Stomach (tissue), 9 donors: ENCODE data around the gene EFNA3. TPM values are rescaled to one million over a fixed set of nuclear protein-coding genes. Genes with fewer than 3 reads are reported as not detected.
A peak's percentile ranks its signal among the peaks of the same experiment; 100 is the strongest.

Experiments used
- DNase-seq, 2 donors: peaks; one replicate each; pipeline versions ENCODE4 v3.0.0 to v3.0.0-alpha.2; 2013 to 2019
- H3K27ac ChIP-seq, 5 donors: fragments of 200-600 bp in 4 of 5; sonication (generic) in 4 of 5; one replicate each; pipeline ENCODE4 v1.5.1; 2013 to 2019; ENCODE audit warnings: mild to moderate bottlenecking in 1 of 5, moderate library complexity in 1 of 5
- H3K27me3 ChIP-seq, 3 donors: fragments of 200-600 bp; sonication (generic); one replicate each; pipeline ENCODE4 v1.5.1; 2017 to 2019; ENCODE audit warnings: mixed run types in 1 of 3
- H3K36me3 ChIP-seq, 4 donors: fragments of 200-600 bp; sonication (generic); 1 replicate in 3 of 4; 2 replicates in 1 of 4; pipeline ENCODE4 v1.5.1; 2016 to 2019
- H3K4me1 ChIP-seq, 4 donors: fragments of 200-600 bp; sonication (generic); one replicate each; pipeline ENCODE4 v1.5.1; 2016 to 2019
- H3K4me3 ChIP-seq, 4 donors: fragments of 200-600 bp; sonication (generic) in 3 of 4; one replicate each; pipeline ENCODE4 v1.5.1; 2016 to 2019; ENCODE audit warnings: mild to moderate bottlenecking in 1 of 4
- H3K9me3 ChIP-seq, 4 donors: fragments of 200-600 bp; sonication (generic); one replicate each; pipeline ENCODE4 v1.5.1; 2016 to 2019
- CTCF ChIP-seq, 7 experiments: fragments of 450-650 bp in 4 of 7; fragments of 200-600 bp in 3 of 7; sonication (generic) in 3 of 7; IDR thresholded peaks; one replicate each; pipeline ENCODE4 v1.5.1; 2016 to 2019; ENCODE audit warnings: antibody characterized with exemption in 7 of 7, control low read depth in 2 of 7, mild to moderate bottlenecking in 1 of 7
- POLR2A ChIP-seq, 4 donors: fragments of 450-650 bp; IDR thresholded peaks; one replicate each; pipeline ENCODE4 v1.6.1; 2016; ENCODE audit warnings: antibody characterized with exemption in 4 of 4, control low read depth in 2 of 4, mild to moderate bottlenecking in 1 of 4, moderate library complexity in 1 of 4
- POLR2AphosphoS5 ChIP-seq, 3 donors: sonication (generic); formaldehyde crosslinking; IDR thresholded peaks; one replicate each; pipeline ENCODE4 v1.6.1; 2016; ENCODE audit warnings: antibody characterized with exemption in 3 of 3
- WGBS, 5 donors: extraction: QIAGEN DNeasy Blood & Tissue Kit in 3 of 5; methylation state at CpG; one replicate each; pipeline versions ENCODE4 v1.1.5 to v1.1.7; 2013 to 2018; 5-methylcytosine and 5-hydroxymethylcytosine counted together
- intact Hi-C: fragments of 100-400 bp; cut with DNase I; formaldehyde crosslinking; loops from one replicate; pipeline ENCODE4 v1.15.1; 2023; ENCODE audit warnings: low total_unique reads
- polyA plus RNA-seq, 3 donors: library from polyadenylated mRNA; stranded (reverse); fragments of 200-250 nt; gene quantifications; one replicate each; pipeline ENCODE4 v1.2.3, GENCODE V29; 2013
- small RNA-seq, 4 donors: library from RNA; depleted of rRNA; stranded (forward); fragments of <200 nt; gene quantifications; one replicate each; pipeline ENCODE3, GENCODE V24; 2016
- total RNA-seq, 5 donors: library from RNA; depleted of rRNA; stranded (reverse); fragments of >200 nt; gene quantifications; one replicate each; pipeline versions ENCODE4 v1.1.0 to v1.2.3, GENCODE V29; 2014 to 2016
- donor health status: healthy with polysubstance abuse.
- donor health status: Bipolar disorder and iron deficiency.
- donor health status: healthy.

EFNA3 gene
- total and polyA plus RNA-seq, 8 donors: 0.76 to 4.9 (median 1.5) TPM; not detected in 5

GRCh38 chr1:155136748-155137147 lies 58.1 kb downstream of the EFNA3 start:
- H3K36me3 ChIP-seq: peaks cover 25 to 43% (median 43%) of the 10 kb centered on the region in 4 donors
- H3K27ac ChIP-seq: peak overlapping the region; percentile 74 to 100 (median 98)
- intact Hi-C loops: no loop called here
- 13 to 31% (median 26%) methylated on average over 6 of the region's 6 CpGs for WGBS, 5 donors
- H3K9me3 ChIP-seq: no peaks in the 10 kb centered on the region
- H3K27me3 ChIP-seq: no peaks in the 10 kb centered on the region
- H3K4me1 ChIP-seq: peaks cover 35 to 74% (median 74%) of the 10 kb centered on the region in 4 donors
- peak in 1 of 2 donors; percentile 38 for DNase-seq
- H3K4me3 ChIP-seq: peak overlapping the region; percentile 63 to 71 (median 68)
- no peak for TF ChIP-seq CTCF (IDR thresholded peaks at IDR 0.05)
- peak in 1 of 3 donors; percentile 35 for TF ChIP-seq POLR2AphosphoS5 (IDR thresholded peaks at IDR 0.05)
- TF ChIP-seq POLR2A (IDR thresholded peaks at IDR 0.05): no peak

Small RNAs within 50 kb of the gene (small RNA-seq; reads per million reads assigned to genes)
- gene RF00019: 0 reads per million in 4 donors

Other genes with a start within 250 kb of the EFNA3 start
- gene KCNN3, start 208.6 kb upstream of the EFNA3 start, total RNA-seq: 10 to 100 TPM in 1 of 5 donors, 1 to 10 TPM in 4; 1.2 to 10.7 (median 3.5) TPM
- gene KCNN3, start 208.6 kb upstream of the EFNA3 start, polyA plus RNA-seq: under 1 TPM; 0.19 to 0.31 (median 0.25) TPM
- gene PMVK, start 142.1 kb upstream of the EFNA3 start, total RNA-seq: 10 to 100 TPM; 10.1 to 47.3 (median 36.8) TPM
- gene PMVK, start 142.1 kb upstream of the EFNA3 start, polyA plus RNA-seq: 10 to 100 TPM; 37.4 to 57.1 (median 45.2) TPM
- 100 to 1,000 TPM in 1 of 5 donors, 10 to 100 TPM in 4; 66.5 to 123 (median 81.1) TPM for gene PBXIP1, start 122.7 kb upstream of the EFNA3 start, total RNA-seq
- 10 to 100 TPM; 19.7 to 59.0 (median 33.4) TPM for gene PBXIP1, start 122.7 kb upstream of the EFNA3 start, polyA plus RNA-seq
- gene PYGO2, start 117.1 kb upstream of the EFNA3 start, total RNA-seq: 10 to 100 TPM in 4 of 5 donors, 1 to 10 TPM in 1; 8.1 to 75.3 (median 36.2) TPM
- 10 to 100 TPM; 12.2 to 19.8 (median 16.1) TPM for gene PYGO2, start 117.1 kb upstream of the EFNA3 start, polyA plus RNA-seq
- gene SHC1, start 108.1 kb upstream of the EFNA3 start, total RNA-seq: 10 to 100 TPM; 23.2 to 81.1 (median 59.6) TPM
- 10 to 100 TPM; 43.7 to 58.8 (median 56.1) TPM for gene SHC1, start 108.1 kb upstream of the EFNA3 start, polyA plus RNA-seq
- gene CKS1B, start 104.2 kb upstream of the EFNA3 start, total RNA-seq: 10 to 100 TPM in 2 of 5 donors, 1 to 10 TPM in 3; 4.7 to 36.1 (median 5.2) TPM
- gene CKS1B, start 104.2 kb upstream of the EFNA3 start, polyA plus RNA-seq: 10 to 100 TPM; 40.9 to 73.3 (median 63.9) TPM
- 10 to 100 TPM; 14.1 to 76.5 (median 54.8) TPM for gene FLAD1, start 95.5 kb upstream of the EFNA3 start, total RNA-seq
- 10 to 100 TPM; 31.4 to 43.8 (median 40.4) TPM for gene FLAD1, start 95.5 kb upstream of the EFNA3 start, polyA plus RNA-seq
- gene LENEP, start 85.3 kb upstream of the EFNA3 start, total RNA-seq: 10 to 100 TPM in 1 of 5 donors, 1 to 10 TPM in 1, not detected in 3; 1.1 to 11.6 TPM
- gene LENEP, start 85.3 kb upstream of the EFNA3 start, polyA plus RNA-seq: not detected
- 100 to 1,000 TPM in 1 of 5 donors, 10 to 100 TPM in 4; 32.3 to 134 (median 53.9) TPM for gene ZBTB7B, start 76.0 kb upstream of the EFNA3 start, total RNA-seq
- gene ZBTB7B, start 76.0 kb upstream of the EFNA3 start, polyA plus RNA-seq: 10 to 100 TPM; 29.6 to 39.5 (median 35.6) TPM
- 100 to 1,000 TPM in 1 of 5 donors, not detected in 4; 158 TPM for gene DCST2, start 45.1 kb upstream of the EFNA3 start, total RNA-seq
- gene DCST2, start 45.1 kb upstream of the EFNA3 start, polyA plus RNA-seq: 1 to 10 TPM; 1.6 to 6.6 (median 6.1) TPM
- gene DCST1, start 45.0 kb upstream of the EFNA3 start, total RNA-seq: under 1 TPM in 2 of 5 donors, not detected in 3; 0.18 to 0.89 TPM
- gene DCST1, start 45.0 kb upstream of the EFNA3 start, polyA plus RNA-seq: under 1 TPM in 1 of 3 donors, not detected in 2; 0.13 TPM
- 100 to 1,000 TPM in 4 of 5 donors, 10 to 100 TPM in 1; 56.2 to 335 (median 126) TPM for gene ADAM15, start 27.5 kb upstream of the EFNA3 start, total RNA-seq
- 100 to 1,000 TPM; 149 to 267 (median 159) TPM for gene ADAM15, start 27.5 kb upstream of the EFNA3 start, polyA plus RNA-seq
- 1 to 10 TPM in 3 of 5 donors, not detected in 2; 3.5 to 9.9 (median 5.8) TPM for gene EFNA4, start 15.1 kb upstream of the EFNA3 start, total RNA-seq
- gene EFNA4, start 15.1 kb upstream of the EFNA3 start, polyA plus RNA-seq: 10 to 100 TPM in 1 of 3 donors, 1 to 10 TPM in 2; 4.3 to 13.2 (median 6.7) TPM
- gene EFNA1, start 49.0 kb downstream of the EFNA3 start, total RNA-seq: 10 to 100 TPM; 12.2 to 75.3 (median 36.0) TPM
- gene EFNA1, start 49.0 kb downstream of the EFNA3 start, polyA plus RNA-seq: 10 to 100 TPM; 31.3 to 65.8 (median 47.7) TPM
- 100 to 1,000 TPM in 1 of 5 donors, 10 to 100 TPM in 3, 1 to 10 TPM in 1; 4.5 to 114 (median 22.5) TPM for gene SLC50A1, start 57.0 kb downstream of the EFNA3 start, total RNA-seq
- 10 to 100 TPM; 39.7 to 48.3 (median 40.2) TPM for gene SLC50A1, start 57.0 kb downstream of the EFNA3 start, polyA plus RNA-seq
- 10 to 100 TPM in 4 of 5 donors, not detected in 1; 13.3 to 51.3 (median 38.3) TPM for gene DPM3, start 61.7 kb downstream of the EFNA3 start, total RNA-seq
- 100 to 1,000 TPM; 192 to 301 (median 220) TPM for gene DPM3, start 61.7 kb downstream of the EFNA3 start, polyA plus RNA-seq
- 100 to 1,000 TPM in 3 of 5 donors, 10 to 100 TPM in 2; 60.8 to 238 (median 133) TPM for gene KRTCAP2, start 94.5 kb downstream of the EFNA3 start, total RNA-seq
- 100 to 1,000 TPM; 183 to 399 (median 242) TPM for gene KRTCAP2, start 94.5 kb downstream of the EFNA3 start, polyA plus RNA-seq
- gene TRIM46, start 95.0 kb downstream of the EFNA3 start, total RNA-seq: 10 to 100 TPM in 1 of 5 donors, 1 to 10 TPM in 1, under 1 TPM in 1, not detected in 2; 0.73 to 16.9 (median 5.4) TPM
- gene TRIM46, start 95.0 kb downstream of the EFNA3 start, polyA plus RNA-seq: under 1 TPM; 0.58 to 0.68 (median 0.61) TPM
- gene THBS3, start 129.1 kb downstream of the EFNA3 start, total RNA-seq: 10 to 100 TPM; 11.0 to 65.9 (median 25.4) TPM
- gene THBS3, start 129.1 kb downstream of the EFNA3 start, polyA plus RNA-seq: 10 to 100 TPM; 11.0 to 27.9 (median 17.8) TPM
- 10 to 100 TPM in 4 of 5 donors, 1 to 10 TPM in 1; 1.2 to 54.9 (median 25.2) TPM for gene MTX1, start 129.9 kb downstream of the EFNA3 start, total RNA-seq
- gene MTX1, start 129.9 kb downstream of the EFNA3 start, polyA plus RNA-seq: 10 to 100 TPM; 48.3 to 71.1 (median 58.2) TPM
- 10 to 100 TPM in 4 of 5 donors, 1 to 10 TPM in 1; 2.8 to 77.9 (median 19.6) TPM for gene ENTREP3, start 176.6 kb downstream of the EFNA3 start, total RNA-seq
- 10 to 100 TPM in 2 of 3 donors, 1 to 10 TPM in 1; 9.7 to 20.5 (median 11.6) TPM for gene ENTREP3, start 176.6 kb downstream of the EFNA3 start, polyA plus RNA-seq
- gene SCAMP3, start 183.5 kb downstream of the EFNA3 start, total RNA-seq: 10 to 100 TPM in 4 of 5 donors, 1 to 10 TPM in 1; 7.0 to 32.6 (median 24.1) TPM
- 10 to 100 TPM; 25.8 to 48.4 (median 45.4) TPM for gene SCAMP3, start 183.5 kb downstream of the EFNA3 start, polyA plus RNA-seq
- 10 to 100 TPM; 29.7 to 77.6 (median 53.6) TPM for gene CLK2, start 194.7 kb downstream of the EFNA3 start, total RNA-seq
- 10 to 100 TPM; 16.0 to 46.4 (median 17.0) TPM for gene CLK2, start 194.7 kb downstream of the EFNA3 start, polyA plus RNA-seq
- gene HCN3, start 198.6 kb downstream of the EFNA3 start, total RNA-seq: 10 to 100 TPM in 1 of 5 donors, 1 to 10 TPM in 4; 1.1 to 13.6 (median 2.7) TPM
- gene HCN3, start 198.6 kb downstream of the EFNA3 start, polyA plus RNA-seq: 1 to 10 TPM in 2 of 3 donors, under 1 TPM in 1; 0.46 to 3.1 (median 1.1) TPM
- gene PKLR, start 222.6 kb downstream of the EFNA3 start, total RNA-seq: 1 to 10 TPM in 1 of 5 donors, not detected in 4; 4.6 TPM
- not detected for gene PKLR, start 222.6 kb downstream of the EFNA3 start, polyA plus RNA-seq
- gene FDPS, start 230.0 kb downstream of the EFNA3 start, total RNA-seq: 100 to 1,000 TPM in 1 of 5 donors, 10 to 100 TPM in 4; 27.7 to 223 (median 72.4) TPM
- 100 to 1,000 TPM; 149 to 229 (median 199) TPM for gene FDPS, start 230.0 kb downstream of the EFNA3 start, polyA plus RNA-seq
- 100 to 1,000 TPM in 1 of 5 donors, 10 to 100 TPM in 3, 1 to 10 TPM in 1; 9.5 to 164 (median 31.3) TPM for gene RUSC1, start 242.1 kb downstream of the EFNA3 start, total RNA-seq
- gene RUSC1, start 242.1 kb downstream of the EFNA3 start, polyA plus RNA-seq: 10 to 100 TPM; 25.6 to 32.7 (median 31.4) TPM